GM10847 (cell line): ENCODE results near the gene ADGRD1.

ENCODE experiments used
- POLR2A ChIP-seq: IDR thresholded peaks from 2 replicates; pipeline ENCODE4 v1.6.1; 2011; ENCODE audit not compliant: insufficient read length; ENCODE audit errors: extremely low read depth

The ADGRD1 gene

DNA sequence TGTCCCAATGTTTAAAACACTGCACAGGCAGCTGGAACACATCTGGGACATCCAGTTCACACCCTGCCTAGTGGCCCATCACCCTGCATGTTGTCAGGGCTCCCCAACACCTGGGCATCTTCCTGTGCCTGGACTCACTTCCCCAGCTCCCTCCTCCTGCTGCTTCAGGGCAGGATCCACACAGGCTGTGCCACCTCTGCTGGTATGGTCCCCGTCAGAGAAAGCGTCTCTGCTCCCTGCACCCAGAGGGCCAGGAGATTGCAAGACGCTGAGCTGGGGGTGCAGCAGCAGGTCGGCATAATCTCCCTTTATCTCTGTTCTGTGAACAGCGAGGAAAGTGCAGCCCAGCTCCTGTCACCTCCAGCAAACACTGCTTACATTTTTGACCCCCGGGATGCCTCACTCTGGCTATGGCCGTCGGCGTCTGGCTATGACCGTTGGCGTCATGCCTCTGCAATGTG lies 124.3 kb downstream of the ADGRD1 start:
- no peak for TF ChIP-seq POLR2A

DNA sequence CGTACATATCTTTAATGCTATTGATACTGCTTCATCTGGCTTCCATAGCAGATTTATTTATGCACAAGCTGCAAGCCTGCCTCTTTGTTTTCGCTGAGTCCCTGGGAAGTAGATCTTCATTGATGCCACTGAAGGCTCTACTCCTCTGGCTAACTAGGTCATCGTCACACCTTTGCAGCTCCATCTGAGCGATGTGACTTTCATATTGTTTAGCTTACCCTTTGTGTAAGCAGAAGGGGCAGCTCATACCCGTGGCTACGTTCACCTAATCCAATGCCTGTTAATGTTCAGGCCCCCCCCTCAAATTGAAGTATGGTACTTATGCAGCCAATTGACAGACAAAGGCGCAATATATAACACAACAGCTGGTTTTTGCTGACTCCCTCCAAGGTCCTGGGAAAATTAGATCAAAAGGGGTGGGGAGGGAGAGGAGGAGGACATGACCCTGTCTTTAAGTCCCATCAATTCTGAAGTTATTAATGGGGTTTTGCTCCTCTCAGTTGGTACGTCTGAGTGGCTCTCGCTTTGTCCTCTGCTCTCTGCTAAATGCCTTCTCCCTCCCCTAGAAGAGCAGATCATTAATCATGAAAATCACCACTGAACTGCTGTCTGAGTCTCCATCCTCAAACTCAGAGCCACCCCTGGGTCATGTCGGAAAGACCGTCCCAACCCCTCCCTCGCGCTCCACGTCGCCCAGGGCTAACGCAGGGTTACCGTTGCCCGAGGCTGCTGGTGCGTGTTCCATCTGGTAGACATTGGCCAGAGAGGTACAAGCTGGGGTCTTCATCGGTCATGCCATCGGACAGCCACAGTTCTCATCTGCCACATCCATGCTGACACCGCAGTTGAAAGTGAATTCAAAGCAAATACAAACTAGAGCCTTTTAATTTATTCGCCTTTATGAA lies 128.8 kb downstream of the ADGRD1 start:
- no peak for TF ChIP-seq POLR2A

DNA sequence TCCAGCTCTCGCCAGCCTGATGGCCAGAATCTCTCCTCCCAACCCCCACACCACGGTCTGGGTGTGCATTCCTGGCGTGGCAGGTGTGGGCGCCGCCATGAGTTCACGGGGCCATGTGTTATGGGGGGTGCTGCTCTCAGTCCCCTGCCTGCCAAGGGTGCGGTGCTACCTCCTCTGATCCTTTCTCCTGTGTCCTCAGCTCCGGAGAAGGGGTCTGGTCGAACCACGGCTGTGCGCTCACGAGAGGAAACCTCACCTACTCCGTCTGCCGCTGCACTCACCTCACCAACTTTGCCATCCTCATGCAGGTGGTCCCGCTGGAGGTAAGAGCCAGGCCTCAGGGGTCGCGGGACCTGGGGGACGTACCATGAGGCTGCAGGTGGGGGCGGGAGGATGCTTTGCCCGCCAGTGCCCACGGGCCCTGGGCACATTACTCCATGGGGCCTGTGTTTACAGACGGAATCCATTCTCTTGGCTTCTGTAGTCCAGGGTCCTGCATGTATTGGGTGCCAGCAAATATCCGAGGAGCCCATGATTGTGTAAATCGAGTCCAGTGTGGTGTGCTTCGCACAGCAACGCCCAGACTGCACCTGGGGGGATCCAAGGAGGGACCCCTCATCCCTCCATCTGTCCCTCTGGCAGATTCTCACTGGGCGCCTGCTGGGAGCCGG lies 130.8 kb downstream of the ADGRD1 start:
- no peak for TF ChIP-seq POLR2A

DNA sequence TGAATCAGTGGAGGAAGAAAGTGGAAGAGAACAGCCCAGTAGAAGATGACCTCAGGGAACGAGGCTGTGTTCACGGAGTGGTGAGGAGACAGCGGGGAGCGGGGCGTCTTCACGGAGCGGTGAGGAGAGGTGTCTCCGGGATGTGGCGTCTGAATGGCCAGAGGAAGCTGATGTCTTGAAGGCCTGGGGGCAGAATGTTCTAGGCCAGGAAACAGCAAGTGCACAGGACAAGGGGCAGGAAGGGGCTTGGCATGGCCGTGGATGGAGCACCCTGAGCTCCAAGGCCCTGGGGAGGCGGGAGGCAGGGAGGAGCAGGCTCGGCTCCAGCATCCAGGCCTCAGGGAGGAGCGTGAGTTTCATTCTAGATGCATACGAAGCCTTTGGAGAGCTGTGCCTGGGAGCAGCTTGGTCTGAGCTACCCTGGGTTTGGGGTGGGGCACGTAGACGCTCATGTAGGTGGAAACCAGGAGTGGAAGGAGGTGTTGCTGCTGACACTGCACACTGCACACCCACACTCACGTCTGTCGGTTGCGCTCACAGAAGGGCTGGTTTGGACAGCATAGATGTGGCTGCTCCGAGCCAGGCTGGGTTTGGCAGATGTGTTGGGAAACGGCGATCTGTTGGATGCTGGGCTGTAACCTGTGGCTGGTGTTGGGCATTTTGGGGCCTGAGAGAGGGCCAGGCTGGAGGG lies 131.6 kb downstream of the ADGRD1 start:
- TF ChIP-seq POLR2A = no peak

DNA sequence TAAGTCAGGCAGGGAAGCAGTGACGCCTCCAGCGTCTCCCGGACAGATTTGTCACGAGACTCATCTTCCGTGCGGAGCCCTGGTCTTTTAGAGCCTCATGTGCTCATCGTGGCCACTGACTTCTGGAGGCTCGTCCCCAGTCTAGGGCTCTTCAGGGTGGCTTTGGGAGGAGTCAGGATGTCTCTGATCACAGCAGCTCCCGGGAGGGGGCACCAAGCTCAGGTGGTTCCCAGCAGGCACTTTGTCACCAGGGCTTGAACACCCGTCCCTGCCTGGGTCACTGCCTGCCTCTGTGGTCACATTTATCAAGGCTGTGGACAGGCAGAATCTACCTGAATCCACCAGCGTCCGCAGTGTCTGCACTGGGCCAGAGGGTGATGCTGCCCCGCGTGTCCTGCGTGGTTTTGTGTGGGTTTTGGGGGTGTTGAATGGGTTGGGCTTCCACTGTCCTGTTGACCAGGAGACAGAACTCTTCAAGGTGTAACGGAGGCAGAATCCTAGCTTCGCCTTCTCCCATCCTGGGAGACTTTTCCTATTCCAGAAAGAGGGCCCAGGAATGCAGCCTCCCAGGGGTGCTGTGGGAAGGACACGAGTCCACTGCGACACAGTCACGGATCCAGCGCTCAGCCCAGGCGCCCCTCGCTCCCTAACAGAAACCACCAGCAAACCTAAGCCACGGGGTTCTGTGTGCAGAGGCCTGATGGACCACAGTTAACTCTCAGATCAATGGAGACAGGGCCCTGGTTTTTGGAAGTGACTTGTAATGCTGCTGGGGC lies 132.3 kb downstream of the ADGRD1 start:
- TF ChIP-seq POLR2A = no peak

DNA sequence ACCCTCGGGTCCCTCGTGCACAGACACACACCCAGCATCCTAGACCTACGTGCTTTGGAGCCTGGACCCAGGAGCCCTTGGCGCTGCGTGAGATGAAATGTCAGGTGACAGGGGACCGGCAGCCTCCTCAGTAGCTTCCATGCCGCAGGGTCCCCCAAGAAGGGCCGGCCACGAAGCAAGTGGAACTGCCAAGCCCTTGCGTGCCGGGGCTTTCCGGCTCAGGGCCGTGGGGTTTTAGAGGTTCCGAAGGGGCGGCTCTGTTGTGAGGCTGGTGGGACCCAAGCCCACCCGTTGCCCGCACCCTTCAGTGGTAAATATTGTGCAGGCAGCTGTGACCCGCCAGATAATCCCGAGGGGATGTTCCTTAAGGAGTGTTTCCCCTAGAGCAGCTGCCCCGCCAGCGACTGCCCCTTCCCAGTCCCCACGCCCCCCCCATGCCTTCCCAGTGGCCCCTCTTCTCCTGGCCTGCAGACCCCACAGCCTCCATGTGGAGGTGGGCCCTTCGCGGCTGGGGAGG lies 133.7 kb downstream of the ADGRD1 start:
- TF ChIP-seq POLR2A = no peak

DNA sequence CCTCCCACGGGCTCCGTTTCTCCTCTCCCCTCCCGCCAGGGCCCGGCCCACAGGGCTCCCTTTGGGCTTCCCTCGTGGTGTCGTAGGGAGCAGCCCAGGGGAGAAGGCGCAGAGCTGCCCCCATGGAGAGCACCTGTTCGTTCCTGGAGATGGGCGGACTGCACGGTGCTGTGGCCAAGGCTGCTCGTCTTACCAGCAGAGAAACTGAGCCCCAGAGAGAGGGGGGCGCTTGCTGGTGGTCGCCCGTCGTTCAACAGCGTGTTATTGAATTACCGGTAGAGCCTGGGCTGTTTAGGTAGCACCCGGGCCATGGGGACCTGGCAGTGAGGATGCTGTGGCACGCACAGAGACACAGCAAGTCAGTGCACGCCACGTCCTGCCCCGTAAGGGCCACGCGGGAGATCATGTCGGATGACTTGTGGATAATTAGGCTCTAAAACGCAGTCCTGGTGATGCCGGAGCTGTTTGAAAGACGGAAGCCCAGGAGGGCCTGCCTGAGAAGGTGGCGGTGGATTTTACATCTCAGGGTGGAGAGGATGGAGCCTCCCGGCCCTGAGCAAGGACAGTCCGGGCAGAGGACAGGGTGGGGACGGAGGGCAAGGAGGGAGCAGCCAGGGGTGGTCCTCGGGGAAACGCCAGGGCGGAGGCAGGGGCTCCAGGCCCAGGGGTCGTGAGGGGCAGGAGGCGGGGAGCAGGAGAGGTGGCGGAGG lies 134.4 kb downstream of the ADGRD1 start:
- no peak for TF ChIP-seq POLR2A

DNA sequence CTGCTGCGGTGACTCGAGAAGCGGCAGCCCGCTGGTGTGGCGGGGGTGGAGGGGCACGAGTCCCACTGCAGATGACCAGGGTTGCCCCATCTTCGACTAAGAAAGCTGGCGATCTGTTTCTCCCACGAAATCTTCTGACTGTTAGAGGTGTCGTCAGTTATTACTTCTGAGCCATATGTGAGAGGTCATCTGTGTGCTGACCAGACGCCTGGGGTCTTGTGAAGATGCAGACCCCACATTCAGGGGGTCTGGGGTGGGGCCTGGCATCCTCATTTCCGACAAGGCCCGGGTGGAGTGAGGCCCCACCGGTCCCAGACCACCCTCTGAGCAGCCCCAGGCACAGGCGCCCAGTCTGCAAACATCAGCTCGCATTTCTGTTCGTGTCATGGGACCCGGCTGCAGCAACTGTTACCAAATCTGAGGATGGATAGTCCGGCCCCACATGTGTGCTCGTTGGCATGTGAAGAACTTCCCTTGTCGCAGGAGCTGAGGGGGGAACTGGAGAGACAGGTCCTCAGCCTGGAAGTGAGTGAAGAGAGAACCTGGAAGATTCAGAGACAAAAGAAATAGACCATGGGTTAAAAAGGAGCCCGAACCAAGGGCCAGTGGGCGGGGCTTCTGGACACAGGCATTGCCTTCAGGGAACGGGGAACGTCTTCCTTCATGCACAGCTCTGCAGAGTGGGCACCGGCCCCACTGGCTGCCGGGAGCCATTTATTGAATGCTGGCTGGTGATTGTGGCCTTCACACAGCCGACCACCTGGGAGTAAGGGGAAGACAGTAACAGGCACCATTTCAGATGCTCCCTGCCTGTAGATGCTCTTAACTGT lies 135.2 kb downstream of the ADGRD1 start:
- TF ChIP-seq POLR2A = no peak

DNA sequence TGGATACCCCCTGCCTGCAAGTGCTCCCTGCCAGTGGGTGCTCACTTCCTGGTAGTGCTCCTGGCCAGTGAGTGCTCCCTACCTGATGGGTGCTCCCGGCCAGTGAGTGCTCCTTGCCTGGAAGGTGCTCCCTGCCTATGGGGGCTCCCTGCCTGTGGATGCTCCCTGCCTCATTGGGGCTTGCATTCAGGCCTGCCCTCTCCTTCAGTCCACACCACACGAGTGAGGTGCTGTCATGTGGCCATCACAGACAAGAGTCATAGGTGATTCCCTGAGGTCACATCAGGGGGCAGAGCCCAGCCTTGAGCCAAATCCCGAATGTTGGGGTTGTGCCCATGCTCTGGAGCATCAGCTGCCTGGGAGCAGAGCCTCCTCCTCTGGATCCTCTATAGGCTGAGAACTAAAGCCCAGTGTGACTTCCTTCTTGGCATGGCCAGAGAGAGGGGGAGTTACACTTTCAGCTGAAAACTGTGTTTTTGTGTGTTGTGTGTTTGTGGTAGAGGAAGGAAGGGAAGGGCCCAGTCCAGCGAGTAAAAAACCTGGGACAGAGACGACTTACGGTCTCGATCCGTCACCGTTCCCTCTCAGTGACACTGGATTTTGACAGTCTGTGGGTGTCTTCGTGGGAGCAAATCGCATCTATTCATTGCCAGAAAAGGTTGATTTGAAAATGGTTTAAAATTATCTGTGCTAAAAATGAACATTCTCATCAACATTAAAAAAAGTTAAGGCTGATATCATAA lies 136.0 kb downstream of the ADGRD1 start:
- TF ChIP-seq POLR2A = no peak

DNA sequence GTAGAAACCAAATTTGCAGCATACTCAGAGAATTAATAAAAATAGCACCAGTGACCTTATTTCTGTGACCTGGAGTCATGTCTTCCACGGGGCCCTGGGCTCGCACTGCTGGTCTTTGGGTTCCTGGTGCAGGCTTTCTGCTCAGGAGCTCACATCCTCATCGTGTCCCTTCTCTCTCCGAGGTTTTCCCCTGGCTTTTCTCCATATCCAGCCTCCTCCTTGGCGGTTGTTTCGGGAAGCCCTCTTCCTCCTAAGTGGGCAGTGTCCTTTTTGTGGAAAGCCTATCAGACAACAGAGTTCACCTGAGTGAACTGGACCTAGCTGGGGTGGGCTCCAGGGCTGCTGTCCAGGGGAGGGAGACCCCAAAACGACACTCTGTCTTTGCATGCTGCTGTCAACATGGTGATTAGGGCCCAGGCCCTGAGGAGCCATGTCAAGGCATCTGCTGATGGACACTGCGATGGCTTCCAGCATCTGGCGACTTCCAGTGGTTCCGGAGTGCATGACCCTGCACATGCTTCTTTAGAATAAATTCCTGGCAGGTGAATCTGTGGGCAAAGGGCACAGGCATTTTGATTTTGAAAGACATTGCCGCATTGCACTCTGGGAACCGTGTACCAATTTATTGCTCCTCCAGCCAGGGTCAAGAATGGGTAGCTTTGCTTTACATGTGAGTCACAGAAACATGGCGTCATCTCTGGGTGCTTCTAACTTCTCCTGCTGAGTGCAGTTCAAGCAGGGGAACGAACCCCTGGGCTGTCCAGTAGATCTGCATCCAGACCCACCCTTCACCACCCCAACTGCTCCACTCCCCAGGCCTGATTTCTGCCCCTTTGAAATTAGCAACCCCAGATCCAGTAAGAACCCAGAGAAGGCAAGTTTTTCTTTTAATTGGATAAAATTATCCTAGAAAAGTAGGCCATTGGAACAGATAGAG lies 136.8 kb downstream of the ADGRD1 start:
- TF ChIP-seq POLR2A = no peak

DNA sequence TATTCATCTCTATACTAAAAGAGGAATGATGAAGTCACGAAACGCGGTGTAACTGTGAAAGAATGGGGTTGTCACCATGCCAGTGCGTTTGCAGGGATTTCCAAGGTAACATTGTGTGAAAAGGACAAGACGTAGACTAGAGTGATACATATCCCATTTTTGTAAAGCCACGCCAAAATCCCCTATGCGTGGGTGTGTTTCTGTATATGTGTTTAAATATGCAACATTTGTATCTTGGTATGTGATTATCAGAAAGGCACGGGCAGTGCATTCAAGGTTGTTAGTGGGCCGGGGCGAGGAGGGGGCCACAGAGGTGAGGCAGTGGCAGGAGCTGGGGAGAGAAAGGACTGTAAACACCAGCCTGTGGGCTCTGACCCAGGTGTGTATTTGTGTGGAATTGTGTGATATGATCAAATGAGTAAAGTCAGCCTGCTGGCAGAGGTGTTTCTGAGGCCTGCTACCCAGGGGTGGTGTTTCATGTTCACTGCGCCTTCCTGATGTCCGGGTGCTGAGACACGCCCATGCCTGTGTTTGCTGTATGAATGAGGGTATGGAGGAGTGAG lies 137.8 kb downstream of the ADGRD1 start:
- no peak for TF ChIP-seq POLR2A

DNA sequence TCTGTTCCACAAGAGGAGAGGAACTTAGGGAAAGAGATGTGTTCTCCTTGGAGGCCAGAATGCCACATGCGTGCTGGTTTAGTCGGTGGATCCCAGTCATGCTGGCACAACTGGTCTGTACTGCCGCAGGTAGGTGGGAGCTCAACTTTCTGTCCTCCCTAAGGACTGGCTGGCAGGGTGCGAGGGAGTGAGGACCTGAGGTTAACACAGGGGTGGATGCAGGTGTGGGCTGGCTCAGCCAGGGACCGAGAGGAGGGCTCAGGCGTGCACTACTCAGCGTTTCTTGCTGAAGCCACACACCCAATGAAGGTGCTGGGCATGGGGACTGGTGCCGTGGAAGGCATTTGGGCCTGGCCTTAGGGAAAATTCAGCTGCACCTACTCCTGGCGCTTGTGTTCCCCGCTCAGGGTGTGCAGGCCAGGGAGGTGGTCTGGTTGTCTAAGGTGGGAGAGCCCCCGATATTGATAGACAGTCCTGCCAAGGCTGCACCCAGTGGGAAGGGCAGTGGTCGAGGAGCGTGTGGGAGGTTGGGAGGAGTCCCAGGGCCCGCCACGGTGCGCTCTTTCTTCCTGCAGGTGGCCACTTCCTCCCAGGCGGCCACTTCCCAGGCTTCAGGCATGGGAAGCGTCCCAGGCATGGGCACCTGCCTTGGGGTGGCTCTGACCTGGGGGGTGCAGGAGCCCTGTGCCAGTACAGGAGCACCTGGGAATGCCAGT lies 138.4 kb downstream of the ADGRD1 start:
- TF ChIP-seq POLR2A = no peak
